ENCODE measurements around the gene AFF3.

AFF3 gene

DNA sequence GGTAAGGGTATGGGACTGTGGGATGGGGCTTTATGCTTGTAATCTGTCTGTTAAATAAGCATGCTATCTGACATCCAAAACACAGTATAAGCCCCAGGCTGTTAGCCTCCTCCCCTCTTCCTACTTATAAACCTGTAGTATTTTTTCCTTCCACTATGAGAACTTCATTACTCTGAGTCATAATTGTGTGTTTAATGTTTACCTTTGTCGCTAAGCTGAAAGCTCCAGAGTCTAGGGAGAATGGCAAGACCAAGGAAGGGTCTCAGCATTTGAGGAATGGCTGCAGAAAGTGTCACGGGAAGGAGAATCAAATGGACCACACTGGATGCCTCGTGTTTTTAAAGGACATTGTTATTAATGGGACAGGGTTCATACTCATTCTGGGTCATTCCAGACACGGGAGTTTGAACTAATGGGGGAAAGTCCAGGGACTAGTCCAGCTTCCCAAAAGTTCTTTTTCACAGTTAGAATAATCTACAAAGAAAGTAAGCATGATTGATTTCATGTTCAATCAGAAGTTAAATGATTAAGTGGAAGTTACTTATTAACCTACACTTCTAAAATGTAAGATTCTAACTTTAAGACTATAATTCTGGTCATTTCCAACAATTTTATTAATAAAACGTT lies 292.2 kb downstream of the AFF3 start:
- DNase-seq: no peak

DNA sequence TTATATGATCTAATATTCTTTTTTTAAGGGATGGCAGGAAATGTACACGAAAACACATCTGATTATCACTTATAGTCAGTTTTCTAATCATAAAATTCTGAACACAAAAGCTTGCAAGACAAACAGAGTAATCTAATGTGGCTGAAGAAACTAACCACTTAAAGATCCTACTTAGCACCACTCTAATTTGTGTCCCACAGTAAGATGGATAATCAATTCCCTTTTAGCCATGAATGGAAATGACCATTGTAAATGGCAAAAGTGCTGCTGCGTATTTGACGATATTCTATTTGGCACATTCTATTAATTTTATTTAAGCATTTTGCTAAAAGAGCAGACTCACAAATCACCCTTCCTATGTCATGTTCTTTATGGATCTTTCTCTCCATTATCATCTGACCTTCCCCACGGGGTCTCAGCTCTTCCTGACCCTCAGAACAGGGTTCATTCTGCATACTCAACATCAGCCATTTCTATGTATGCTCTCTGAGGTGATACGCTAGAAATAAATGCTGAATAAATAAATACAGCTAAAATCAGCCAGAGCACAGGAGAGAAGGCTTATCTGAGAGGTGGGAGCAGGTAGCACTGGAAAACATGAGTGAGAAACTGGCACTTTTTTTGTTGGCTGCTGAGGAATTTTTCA lies 295.8 kb downstream of the AFF3 start:
- DNase-seq: no peak

DNA sequence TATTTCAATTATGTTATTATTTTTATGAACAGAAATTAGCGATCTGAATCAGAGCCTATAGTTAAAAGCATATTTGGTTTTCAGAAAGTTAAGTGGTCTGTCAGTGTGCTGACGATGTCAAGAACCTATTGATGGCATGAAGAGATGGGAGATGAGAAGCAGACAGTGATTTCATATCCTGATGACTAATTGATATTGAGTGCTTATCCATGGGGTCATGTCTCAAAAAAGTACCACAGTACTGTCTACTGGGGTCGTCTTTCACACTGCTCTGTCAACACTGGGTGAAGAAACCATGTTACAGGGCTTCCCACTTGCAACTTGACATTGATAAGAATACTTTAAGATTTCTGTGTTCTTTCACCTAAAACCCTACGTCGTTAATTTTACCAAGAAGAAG lies 297.1 kb downstream of the AFF3 start:
- DNase-seq: no peak

DNA sequence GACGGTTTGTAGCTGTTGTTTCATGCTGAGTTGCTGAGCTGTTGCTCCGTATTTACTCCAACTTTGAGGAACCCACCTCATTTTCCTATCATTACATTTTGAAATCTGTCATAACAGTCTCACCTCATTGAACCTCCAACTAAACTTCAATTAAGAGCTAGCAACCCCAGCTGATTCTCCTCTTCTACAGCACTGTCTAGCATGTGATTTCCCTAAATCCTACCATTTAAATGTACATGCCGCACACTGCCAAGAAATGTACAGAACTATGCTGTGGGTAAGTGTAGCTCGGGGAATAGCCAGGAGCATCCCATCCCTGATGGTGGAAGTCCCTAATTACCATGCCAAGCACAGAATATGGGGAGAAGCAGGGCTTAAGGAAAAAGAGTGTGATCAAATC lies 299.9 kb downstream of the AFF3 start:
- no peak for DNase-seq

DNA sequence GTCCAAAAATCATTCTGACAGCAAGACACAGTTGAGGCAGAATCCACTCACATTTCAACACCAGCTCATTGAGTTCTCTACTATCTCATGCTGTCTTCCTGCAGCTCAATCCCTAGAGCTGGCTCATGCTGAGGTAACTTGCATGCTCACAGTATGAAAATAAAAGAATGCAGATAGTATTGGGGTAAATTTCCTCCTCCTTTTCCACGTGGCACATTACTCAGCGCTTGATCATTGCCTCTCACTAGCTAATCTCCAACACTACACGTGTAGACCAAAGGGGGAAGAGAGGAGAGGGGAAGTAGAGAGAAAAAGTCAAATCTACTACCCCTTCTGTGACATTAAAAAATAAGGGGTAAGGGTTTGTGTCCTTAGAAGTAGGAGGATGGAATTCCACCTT lies 300.6 kb downstream of the AFF3 start:
- no peak for DNase-seq

DNA sequence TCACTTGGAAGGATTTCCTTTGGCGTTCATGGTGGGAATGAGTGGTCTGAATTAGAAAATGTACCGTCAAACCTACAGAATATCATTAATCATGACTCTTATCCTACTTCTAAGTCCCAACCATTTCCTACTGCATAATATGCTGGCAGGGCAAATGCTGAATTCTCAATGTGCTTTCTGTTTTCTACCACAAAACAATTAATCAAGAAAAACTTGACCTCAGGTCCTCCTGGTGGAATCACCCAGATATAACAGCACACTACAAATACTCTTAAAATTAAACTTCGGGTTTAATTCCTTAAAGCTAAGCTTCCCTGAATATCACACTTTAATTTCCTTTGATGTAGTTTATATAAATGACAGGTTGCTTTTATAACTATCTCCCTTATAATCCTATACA lies 301.6 kb downstream of the AFF3 start:
- DNase-seq: no peak

DNA sequence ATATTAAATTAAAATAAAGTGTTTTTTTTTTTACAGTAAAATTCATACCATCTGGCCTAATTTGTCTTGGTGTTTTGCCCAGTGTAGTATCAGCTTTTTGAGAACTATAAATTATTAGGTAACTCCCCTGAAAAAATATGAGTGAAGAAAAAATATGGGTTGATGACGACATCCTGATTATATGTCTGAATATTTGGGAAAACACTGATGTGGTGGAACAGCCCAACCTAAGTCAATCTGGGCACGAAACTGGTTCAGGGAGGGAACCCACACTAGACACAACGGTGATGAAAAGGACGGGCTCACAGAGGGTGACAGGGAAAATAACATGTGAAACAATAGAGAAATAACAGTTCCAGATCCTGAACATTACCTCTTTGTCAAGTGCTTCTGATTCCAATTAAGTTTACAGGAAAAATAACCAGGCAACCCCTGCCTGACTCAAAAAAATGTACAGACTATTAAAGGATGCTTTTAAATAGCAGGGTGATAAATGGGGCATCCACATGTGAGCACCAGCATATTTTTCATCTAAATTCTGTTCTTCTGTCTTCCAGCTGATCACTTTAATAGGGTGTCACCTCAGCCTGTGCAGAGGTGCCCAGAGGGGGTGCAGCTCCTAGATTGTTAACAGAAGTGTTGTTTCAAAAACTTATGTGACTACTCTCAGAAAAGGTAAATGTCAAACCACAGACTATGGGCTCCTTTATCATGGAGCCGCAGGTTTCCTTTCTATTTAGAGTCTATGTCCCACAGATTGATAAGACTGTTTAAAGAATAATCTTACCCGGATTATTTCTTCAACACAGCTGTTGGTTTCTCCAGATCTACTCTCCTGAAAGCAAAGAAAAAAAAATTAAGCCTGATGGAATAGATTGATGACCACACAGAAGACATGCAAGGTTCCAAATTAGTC lies 305.4 kb downstream of the AFF3 start:
- no peak for DNase-seq

DNA sequence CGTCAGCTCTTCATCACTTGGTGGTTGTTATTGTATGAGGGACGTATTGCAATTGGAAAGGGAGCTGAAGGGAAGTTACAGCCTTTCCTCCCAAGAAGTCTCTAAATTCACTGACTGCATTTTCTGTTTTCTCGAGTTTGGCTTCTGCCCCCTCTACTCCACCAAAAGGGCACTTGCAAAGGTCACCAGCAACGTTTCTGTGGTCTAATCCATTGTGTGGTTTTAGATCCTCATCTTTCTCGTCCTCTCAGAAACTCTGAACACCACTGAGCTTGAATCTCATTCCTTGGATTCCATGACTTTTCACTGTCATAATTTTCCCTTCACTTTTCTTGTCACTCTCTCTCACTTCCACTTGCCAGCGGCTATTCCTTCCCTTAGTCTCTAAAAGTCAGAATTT lies 308.0 kb downstream of the AFF3 start:
- DNase-seq: no peak

DNA sequence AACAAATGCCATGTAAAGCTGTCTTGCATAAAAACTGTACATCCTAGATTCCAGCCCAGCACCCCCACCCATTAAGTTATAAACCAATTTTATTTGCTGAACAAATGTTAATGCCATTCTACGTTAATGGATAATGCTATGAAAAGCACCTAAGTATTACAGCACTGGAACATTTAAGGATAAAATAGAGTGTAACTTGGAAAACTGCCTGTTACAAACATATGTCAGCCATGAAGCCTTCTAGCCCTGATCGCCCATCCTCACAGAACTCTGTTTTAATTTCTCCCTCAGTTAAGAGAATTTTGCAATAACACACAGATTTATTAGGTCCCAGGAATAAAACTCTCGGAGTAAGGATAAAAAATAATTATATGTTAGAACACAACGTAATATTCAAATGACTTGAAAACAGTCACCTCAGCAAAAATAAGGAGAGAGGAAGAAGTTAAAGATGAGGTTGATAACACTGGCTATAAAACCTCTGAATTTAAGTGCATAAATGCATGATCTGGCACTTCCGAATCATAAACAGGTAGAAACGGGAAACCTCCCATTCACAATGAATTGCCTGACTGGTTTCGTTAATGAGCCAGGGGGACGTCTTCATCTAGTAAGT lies 308.7 kb downstream of the AFF3 start:
- DNase-seq: no peak

DNA sequence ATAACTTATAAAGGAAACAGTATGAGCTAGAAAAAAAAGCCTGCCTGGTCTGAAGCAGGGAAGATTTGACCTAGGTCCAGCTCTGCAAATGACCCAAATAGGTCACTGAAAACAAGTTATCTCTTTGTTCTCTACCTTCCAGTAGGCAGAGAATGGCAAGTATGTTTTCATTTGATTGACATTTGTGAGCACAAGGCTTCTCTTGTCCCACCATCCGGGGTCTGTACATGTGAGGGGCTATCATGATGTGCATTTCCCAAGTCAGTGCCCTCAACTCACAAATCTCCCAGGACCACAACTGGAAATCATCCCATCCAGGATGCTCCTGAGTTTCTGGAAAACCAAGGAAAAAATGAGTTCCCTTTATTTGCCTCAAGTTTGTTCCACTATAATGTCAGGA lies 309.5 kb downstream of the AFF3 start:
- DNase-seq: no peak

DNA sequence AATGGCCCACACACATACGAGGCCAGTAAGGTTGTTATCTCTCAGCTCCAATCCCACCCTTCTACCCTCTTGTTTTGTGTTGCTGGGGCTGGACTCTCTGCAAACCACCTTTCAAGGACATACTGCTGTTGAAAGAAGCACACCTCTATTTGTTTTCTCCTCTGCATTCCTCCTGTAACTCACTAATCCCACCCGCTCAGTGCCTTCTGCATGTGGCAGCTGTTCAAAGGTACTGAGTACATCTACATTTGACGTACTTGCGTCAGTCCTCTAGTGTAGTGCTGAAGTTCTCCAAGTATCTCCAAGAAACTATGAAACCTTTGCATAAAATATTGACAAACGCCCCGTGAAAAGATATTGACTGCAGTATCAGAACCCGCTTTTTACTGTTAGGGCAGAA lies 310.6 kb downstream of the AFF3 start:
- no peak for DNase-seq

DNA sequence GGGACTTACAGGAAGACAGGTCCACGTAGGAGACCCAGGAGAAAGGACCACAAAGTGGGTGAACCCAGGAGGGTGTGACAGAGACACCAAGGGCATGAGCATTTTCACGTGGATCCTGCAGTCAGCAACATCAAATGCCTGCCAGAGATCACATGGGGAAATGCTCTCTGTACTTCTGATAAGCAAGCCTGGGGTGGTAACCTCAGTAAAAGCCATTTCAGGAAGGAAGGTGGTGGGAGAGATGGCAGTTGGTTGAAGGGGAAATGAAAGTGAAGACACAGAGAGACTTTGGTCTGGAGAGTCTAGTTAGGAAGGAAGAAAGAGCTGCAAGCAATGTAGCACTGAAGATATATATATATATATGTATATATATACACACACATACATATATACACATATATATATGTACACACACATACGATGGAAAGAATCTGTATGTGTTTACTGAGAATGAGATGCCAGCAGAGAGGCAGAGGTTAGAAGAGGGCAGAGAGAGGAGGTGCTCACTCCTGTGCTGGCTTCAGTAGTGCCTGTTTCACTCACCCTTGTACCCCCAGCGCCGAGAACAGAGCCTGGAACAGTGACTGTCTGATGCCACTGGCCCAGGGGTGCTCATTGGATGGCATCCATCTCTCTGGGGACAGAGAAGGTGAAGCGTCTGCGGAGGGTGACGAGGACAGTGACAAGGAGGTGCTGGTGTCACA lies 314.9 kb downstream of the AFF3 start:
- DNase-seq: no peak

DNA sequence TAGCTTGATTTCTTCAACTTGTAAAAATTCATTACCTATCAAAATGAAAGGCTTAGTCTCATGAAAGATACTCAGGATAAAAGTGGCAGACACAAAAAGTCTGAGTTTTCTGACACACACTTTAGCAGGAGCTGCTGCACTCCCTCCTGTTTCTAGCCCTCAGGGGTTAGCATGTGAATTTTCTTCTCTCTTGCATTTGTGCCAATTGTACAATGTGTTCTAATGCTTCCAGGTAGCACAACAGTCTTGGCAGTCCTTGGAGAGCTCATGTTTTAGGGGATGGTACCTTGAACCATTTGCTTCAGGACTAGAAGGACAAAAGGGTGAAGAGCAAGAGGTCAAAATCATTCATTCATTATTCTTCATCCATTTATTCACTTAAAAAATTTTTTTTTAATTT lies 316.8 kb downstream of the AFF3 start:
- no peak for DNase-seq

DNA sequence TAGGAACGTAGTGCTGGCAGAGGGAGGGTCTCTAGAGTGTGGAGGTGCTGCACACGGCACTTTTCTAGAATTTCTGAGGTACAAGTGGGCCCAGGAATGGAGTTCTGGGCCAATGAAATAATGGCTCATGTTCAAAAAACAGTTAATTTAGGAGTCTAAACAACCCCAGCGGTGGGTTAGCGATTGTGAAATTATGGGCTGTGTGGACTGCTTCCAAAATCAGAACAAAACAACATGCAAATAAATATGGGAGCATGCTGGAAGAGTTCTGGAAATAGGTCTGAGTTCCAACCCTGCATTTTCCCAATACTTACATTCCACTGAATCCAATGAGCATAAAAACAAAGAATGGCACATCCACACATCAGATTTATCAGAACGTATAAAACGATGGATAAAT lies 317.6 kb downstream of the AFF3 start:
- DNase-seq: no peak

DNA sequence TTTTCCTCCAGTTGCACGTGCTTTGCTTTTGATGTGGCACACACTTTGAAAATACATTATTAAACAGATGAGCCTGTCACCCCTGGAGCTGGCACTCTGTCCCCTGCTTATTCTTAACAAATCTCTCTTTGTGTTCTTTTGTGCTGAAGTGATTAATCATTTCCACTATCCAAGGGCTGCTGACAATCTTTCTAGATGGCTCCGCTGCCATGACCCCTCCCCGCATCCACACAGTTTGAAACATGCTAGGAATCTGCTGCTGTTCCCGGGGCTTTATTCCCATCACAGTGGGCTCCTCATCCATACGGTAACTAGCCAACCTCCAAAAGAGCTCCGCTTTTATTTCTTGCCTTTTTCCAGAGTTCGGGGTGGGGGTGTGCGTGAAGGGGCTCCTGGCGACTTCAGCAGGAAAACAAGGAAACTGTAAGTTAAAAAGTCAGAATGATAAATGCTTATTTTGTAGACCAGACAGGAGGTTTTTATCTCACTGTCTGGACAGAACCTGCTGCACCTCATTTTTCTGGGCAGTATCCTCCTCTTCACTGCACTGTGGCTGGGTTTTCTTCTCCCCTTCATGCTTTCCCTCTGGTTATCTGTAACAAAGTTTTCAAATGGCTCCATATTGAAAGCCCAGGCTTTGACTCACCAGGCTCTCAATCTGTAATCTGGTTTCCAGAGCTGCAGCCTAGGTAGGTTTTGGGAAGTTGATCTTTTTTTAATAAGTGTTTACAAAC lies 319.7 kb downstream of the AFF3 start:
- no peak for DNase-seq

DNA sequence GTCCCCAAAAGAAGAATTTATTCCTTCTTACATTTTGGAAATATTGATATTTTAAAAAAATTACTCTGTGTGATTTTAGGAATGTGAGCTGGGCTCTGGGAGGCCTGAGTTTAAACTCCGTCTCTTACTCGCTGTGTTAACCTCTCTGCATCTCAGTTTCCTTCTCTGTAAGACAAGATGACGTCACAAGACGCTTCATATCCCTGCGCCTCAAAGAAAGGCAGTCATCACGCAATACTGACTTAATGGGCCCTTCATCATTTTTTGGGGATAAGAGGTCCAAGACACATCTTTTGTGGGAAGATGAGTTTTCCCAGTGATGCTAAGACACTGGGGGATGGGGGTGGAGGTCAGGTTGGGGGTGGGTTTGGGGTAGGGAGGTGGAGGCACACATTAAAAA lies 320.4 kb downstream of the AFF3 start:
- DNase-seq: no peak

DNA sequence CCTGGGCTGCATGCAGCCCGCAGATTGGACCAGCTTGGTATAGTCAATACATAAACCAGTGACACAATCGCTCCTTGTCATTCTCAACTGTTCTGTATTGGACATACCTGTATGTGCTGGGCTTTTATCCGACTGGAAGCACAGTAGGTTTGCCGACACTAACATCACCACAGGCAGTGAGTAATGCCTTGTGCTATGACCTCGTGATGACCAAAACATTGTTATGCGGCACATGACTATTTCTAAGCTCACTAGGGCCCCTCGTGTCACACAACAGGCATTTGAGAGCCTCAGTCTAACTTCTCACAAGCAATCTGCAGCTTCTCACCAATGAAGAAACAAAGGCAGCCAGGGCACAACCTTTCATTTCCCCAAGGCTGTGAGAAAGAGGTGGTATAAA lies 320.8 kb downstream of the AFF3 start:
- DNase-seq: no peak

DNA sequence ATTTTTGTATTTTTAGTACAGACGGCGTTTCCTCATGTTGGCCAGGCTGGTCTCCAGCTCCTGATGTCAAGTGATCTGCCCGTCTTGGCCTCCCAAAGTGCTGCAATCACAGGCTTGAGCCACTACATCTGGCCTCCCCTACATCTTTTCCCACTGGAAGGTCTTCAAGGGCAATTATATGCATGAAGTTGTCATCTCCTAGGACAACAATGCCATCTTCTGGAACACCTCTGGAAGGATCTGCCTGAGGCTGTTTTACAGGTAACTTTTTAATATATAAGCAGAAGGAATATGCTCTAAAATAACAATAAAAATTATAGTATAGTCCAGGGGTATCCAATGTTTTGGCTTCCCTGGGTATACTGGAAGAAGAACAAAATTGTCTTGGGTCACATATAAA lies 321.4 kb downstream of the AFF3 start:
- DNase-seq: no peak

DNA sequence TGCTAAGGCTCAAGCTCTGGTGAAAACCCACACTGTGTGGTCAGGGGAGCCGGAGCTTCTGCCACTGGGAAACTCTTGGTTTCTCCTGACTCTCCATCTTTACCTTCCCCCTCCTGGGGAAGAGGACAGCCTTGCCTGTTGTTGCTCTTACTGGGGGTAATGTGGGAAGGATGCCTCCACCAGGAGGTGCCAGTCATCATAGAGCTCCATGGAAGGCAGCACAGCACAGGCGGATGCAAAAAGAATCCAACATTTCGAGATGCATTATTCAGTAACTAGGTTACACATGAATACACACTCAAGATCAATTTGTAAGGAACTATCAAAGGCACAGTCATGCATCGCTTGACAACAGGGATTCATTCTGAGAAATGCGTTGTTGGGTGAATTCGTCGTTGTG lies 322.6 kb downstream of the AFF3 start:
- DNase-seq: no peak

DNA sequence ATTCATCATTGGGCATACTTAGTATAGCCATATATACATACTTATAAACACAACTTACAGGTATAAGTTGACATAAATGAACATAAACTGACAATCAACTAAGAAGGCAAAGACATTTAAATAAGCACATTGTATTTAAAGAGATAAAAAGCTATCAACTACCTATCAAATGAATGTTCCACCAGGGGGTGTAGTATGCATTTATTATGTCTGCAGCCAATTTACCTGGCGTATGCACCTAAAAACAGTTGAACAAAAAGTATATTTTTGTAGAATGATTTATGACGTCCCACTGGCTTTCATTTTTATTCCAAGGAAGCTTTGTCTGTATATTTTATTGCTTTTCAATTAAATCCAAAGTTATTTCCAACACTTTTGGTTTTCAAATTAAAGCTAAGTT lies 323.5 kb downstream of the AFF3 start:
- peak; percentile 17 for DNase-seq

DNA sequence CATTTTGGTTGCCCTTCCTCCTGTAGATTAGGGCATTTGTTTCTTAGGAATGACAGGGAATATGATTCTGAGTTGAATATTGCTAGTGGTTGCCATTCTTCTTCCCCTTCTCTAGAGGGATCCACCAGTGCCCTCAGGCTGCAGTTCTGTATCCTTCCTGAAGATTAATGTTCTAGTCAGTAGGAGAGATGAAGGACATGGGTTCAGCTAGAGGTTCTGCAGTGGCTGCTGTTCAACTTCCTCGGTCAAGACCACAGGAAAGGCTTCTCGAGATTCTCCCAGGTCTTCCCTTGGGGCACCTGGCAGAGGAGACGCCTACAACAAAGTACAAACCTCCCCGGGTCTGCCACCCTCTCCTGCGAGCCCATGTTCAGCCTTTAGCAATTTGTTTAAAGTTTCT lies 325.5 kb downstream of the AFF3 start:
- DNase-seq: no peak

DNA sequence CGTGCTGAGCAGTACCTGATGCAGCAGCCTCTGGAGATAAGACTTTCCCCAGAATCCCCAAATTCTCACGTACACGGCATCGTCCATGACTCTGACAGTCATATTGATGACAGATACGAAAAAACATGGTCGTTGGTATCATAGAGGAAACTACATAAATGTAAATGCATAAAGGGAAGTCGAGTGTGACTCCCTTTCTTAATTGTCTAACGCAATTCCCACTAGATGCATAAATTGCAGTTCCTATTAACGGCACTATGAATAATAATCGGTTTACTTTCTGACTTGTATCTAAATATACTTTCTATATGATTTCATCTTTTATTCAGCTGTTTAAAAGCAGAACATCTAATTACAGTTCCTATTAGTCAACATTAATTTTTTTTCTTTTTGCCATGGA lies 330.0 kb downstream of the AFF3 start:
- DNase-seq: no peak
